GM23338 (cell line): Measurements from ENCODE around the gene DIAPH1.

Experiments used
- CREB1 ChIP-seq: fragments of 250-450 bp; sonication (Bioruptor Pico); IDR thresholded peaks from 2 replicates; pipeline ENCODE4 v1.5.0; 2020; ENCODE audit warnings: low read depth, mild to moderate bottlenecking, moderate library complexity
- CTCF ChIP-seq, 2 experiments: fragments of 200-600 bp in 1 of 2; sonication (generic) in 1 of 2; conservative IDR thresholded peaks; 2 replicates each; pipeline versions ENCODE4 v1.5.1 to v1.6.1; 2016 to 2017; ENCODE audit warnings: antibody characterized with exemption in 2 of 2, low read depth in 2 of 2, mild to moderate bottlenecking in 2 of 2, moderate library complexity in 1 of 2
- EZH2 ChIP-seq: fragments of 200-600 bp; sonication (generic); IDR thresholded peaks from one replicate; pipeline ENCODE4 v1.8.0; 2017; ENCODE audit warnings: antibody characterized with exemption, mild to moderate bottlenecking, low read depth; ENCODE audit not compliant: unreplicated experiment
- EZH2phosphoT487 ChIP-seq: fragments of 200-600 bp; sonication (generic); IDR thresholded peaks from one replicate; pipeline ENCODE4 v1.8.1; 2018; ENCODE audit warnings: antibody characterized with exemption; ENCODE audit not compliant: unreplicated experiment
- JUNB ChIP-seq: IDR thresholded peaks from one replicate; pipeline ENCODE4 v1.6.1; 2016; ENCODE audit warnings: antibody characterized with exemption; ENCODE audit not compliant: unreplicated experiment
- NANOG ChIP-seq: IDR thresholded peaks from 2 replicates; pipeline ENCODE4 v1.6.1; 2016; ENCODE audit warnings: antibody characterized with exemption, borderline replicate concordance
- POLR2AphosphoS5 ChIP-seq: IDR thresholded peaks from 2 replicates; pipeline ENCODE4 v1.6.1; 2016; ENCODE audit warnings: antibody characterized with exemption, low read depth
- STAT1 ChIP-seq: IDR thresholded peaks from one replicate; pipeline ENCODE4 v1.6.1; 2016; ENCODE audit warnings: antibody characterized with exemption; ENCODE audit not compliant: unreplicated experiment
- ZNF331 ChIP-seq: fragments of 250-450 bp; sonication (Bioruptor Pico); IDR thresholded peaks from 2 replicates; pipeline ENCODE4 v1.5.0; 2020; ENCODE audit warnings: low read depth, mild to moderate bottlenecking, moderate library complexity
- TF ChIP-seq, protein P1 (sequence below): IDR thresholded peaks from one replicate; pipeline ENCODE4 v1.6.1; 2018; ENCODE audit warnings: antibody characterized with exemption; ENCODE audit not compliant: unreplicated experiment
- TF ChIP-seq, protein P2 (sequence below): IDR thresholded peaks from 2 replicates; pipeline ENCODE4 v1.6.1; 2016; ENCODE audit warnings: antibody characterized with exemption

DNA sequence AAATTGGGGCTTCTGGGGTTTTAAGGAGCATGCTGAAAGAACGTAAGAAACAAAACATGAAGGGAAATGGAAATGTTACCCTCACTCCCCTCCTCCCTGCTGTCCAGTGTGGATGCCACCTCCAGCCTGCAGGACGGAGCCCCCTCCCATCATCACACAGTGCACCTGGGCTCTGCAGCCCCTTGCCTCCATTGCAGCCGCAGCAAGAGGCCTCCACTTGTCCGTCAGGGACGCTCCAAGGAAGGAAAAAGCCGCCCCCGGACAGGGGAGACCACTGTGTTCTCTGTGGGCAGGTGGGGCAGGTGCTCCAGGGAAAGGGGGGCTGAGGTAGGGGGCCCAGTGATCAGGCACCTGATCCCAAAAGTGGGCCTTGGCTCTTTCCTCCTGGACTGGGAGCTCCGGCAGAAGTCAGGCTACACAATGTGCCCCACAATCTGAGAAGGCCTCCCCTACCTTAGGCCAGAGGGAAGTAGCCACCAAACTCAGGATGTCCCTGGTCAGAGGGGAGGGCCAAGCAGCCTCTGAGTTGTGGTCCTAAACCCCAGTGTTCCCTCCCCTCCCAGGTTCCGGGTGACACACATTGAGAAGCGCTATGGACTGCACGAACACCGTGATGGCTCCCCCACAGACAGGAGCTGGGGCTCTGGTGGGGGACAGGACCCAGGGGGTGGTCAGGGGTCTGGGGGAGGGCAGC lies 20.7 kb upstream of the DIAPH1 start:
- TF ChIP-seq CTCF (conservative IDR thresholded peaks at IDR 0.05; ENCODE audit: low read depth in 2 of 2) (no peak), EZH2 (no peak), POLR2AphosphoS5 (no peak), EZH2phosphoT487 (no peak), JUNB (no peak), STAT1 (no peak), ZNF331 (CRISPR knock-in tag) (no peak), CREB1 (no peak), NANOG (no peak)
- TF ChIP-seq, protein P1, sequence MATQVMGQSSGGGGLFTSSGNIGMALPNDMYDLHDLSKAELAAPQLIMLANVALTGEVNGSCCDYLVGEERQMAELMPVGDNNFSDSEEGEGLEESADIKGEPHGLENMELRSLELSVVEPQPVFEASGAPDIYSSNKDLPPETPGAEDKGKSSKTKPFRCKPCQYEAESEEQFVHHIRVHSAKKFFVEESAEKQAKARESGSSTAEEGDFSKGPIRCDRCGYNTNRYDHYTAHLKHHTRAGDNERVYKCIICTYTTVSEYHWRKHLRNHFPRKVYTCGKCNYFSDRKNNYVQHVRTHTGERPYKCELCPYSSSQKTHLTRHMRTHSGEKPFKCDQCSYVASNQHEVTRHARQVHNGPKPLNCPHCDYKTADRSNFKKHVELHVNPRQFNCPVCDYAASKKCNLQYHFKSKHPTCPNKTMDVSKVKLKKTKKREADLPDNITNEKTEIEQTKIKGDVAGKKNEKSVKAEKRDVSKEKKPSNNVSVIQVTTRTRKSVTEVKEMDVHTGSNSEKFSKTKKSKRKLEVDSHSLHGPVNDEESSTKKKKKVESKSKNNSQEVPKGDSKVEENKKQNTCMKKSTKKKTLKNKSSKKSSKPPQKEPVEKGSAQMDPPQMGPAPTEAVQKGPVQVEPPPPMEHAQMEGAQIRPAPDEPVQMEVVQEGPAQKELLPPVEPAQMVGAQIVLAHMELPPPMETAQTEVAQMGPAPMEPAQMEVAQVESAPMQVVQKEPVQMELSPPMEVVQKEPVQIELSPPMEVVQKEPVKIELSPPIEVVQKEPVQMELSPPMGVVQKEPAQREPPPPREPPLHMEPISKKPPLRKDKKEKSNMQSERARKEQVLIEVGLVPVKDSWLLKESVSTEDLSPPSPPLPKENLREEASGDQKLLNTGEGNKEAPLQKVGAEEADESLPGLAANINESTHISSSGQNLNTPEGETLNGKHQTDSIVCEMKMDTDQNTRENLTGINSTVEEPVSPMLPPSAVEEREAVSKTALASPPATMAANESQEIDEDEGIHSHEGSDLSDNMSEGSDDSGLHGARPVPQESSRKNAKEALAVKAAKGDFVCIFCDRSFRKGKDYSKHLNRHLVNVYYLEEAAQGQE = no peak
- TF ChIP-seq, protein P2, sequence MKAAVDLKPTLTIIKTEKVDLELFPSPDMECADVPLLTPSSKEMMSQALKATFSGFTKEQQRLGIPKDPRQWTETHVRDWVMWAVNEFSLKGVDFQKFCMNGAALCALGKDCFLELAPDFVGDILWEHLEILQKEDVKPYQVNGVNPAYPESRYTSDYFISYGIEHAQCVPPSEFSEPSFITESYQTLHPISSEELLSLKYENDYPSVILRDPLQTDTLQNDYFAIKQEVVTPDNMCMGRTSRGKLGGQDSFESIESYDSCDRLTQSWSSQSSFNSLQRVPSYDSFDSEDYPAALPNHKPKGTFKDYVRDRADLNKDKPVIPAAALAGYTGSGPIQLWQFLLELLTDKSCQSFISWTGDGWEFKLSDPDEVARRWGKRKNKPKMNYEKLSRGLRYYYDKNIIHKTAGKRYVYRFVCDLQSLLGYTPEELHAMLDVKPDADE = no peak
